ENCODE data around the gene MAGEA4.

Gene MAGEA4

GRCh38 chrX:151923648-151924047, 11.0 kb downstream of the MAGEA4 start:
- no peak for DNase-seq (ENCODE audit: low spot score)

GRCh38 chrX:151929126-151929525, 16.4 kb downstream of the MAGEA4 start:
- no peak for DNase-seq (ENCODE audit: low spot score)

DNA sequence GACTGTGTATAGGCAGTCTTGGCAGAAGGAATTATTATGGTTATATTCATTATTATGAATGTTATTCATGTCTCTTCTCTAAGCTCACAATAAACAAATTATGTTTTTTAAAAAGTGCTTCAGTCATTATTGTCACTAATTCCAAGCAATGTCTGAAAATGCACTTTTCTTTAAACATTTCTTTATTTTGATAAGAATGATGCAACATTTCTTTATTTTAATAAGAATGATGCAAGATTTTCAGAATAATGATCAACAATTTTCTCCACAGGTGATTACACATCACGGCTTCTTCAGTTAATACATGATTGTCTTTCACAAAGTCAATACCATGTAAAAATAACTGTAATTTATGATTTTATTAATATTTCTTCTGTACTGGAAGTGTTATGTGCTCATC, 22.7 kb downstream of the MAGEA4 start:
- DNase-seq (ENCODE audit: low spot score): no peak

DNA sequence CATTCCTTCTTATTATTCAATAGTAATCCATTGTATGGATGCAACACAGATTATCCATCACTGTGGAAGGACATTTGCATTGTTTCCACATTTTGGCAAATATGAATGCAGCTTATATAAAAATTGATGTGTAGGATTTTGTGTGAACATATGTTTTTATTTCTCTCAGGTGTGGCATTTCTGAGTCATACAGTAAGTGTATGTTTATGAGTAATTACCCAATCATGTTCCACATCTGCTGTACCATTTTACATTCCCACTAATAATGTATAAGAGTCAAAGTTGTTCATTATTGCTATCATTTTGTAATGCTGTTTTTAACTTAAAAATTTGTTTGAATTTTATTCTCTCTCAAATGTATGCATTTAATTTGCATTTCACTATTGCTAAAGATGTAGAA, 25.5 kb downstream of the MAGEA4 start:
- no peak for DNase-seq (ENCODE audit: low spot score)

GRCh38 chrX:151954730-151955129, 42.0 kb downstream of the MAGEA4 start:
- DNase-seq (ENCODE audit: low spot score): no peak

DNA sequence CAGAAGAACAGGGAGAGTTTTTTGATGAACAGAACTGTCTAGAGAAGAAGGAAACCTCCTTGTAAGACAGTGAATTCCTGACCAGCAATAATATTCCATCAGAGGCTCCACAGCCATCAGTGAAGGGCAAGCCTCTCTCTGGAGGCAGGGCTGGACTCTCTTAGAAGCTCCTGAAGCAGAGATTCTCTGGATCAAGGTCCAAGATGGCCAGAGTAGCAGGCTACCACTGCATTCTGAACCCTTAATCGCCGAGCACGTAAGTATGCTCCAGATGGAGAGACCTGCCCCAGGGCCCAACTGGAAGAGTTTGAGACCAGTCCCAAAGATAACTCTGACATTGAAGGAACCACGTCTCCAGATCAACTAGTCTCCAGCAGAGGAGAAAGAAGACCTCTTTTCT, 45.4 kb downstream of the MAGEA4 start:
- DNase-seq (ENCODE audit: low spot score): no peak

GRCh38 chrX:151962034-151962433, 49.3 kb downstream of the MAGEA4 start:
- no peak for DNase-seq (ENCODE audit: low spot score)

DNA sequence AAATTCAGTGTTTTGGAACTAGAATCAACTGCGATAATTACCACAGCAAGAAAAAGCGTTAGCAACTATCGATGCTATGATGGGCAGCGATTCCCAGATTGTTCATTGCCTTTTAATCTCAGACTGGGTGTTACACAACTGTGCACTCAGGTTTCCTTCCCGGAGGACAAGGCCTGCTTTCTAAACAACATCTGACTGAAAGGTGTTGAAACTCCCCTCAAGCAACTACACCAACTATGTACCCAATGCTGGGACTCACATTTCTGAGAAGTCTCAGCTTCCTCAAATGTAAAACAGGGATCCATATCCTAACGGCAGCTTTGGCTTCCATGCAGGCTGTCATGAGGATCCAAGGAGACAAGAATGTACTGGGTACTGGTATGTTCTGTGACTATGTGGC, 53.5 kb downstream of the MAGEA4 start:
- DNase-seq (ENCODE audit: low spot score): no peak

DNA sequence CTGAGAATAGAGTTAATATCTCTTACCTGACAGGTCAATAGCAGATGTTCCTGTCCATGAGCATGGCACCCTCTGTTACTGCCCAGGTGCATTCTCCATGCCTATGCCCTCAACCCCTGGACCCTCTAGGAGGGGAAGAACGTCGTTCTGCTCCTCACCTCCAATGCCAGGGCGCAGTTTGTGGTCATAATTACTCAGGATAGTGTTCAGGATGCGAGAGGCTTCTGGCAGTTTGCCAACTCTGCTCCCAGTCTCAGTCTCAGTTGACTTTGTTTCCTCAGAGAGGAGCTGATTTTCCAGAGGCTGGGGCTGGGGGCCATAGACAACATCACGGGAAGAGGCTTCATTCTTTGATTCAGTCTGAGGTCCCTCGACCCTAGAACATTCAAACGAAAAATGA, 57.3 kb downstream of the MAGEA4 start:
- no peak for DNase-seq (ENCODE audit: low spot score)

- peak; percentile 80 for DNase-seq (ENCODE audit: low spot score)
Observed at GRCh38 chrX:151970661-151971060, 58.0 kb downstream of the MAGEA4 start.

GRCh38 chrX:151973060-151973661, 60.5 kb downstream of the MAGEA4 start:
- no peak for DNase-seq (ENCODE audit: low spot score)

- DNase-seq (ENCODE audit: low spot score): peak; percentile 13
Observed at GRCh38 chrX:151973851-151974335, 61.2 kb downstream of the MAGEA4 start.

All from AG08395 (cell line).